ENCODE results near the gene TTC9C.
"Not testable (repeated sequence)": the region's sequence is repeated elsewhere in the genome, so short reads cannot be mapped to it uniquely, and the experiment has no call there.

TTC9C gene

DNA sequence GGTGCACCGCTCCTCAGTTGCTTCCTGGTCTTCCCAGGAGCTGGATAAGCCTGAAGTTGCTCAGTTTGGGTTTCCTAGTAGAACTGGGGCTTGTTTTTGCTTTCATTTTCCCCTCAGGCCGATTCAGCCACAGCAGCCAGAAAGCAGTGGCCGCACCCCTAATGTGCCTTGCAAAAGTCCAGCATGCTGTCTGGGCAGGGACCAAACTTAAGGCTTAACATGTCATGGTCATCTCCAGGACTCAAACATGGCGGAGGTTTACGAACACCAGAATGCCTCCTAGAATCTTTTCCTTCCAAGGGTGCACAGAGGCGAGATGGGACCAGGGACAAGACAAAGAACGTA, 18.3 kb upstream of the TTC9C start:
- DNase-seq: no peak

- DNase-seq: no peak
Observed at GRCh38 chr11:62712276-62712812, 15.9 kb upstream of the TTC9C start.

GRCh38 chr11:62712861-62713260, 15.4 kb upstream of the TTC9C start:
- DNase-seq: no peak

- no peak for DNase-seq
Observed at GRCh38 chr11:62713343-62713742, 14.9 kb upstream of the TTC9C start.

- no peak for DNase-seq
Observed at GRCh38 chr11:62715150-62716130, 12.8 kb upstream of the TTC9C start.

- no peak for DNase-seq
Observed at GRCh38 chr11:62716206-62716605, 12.1 kb upstream of the TTC9C start.

DNA sequence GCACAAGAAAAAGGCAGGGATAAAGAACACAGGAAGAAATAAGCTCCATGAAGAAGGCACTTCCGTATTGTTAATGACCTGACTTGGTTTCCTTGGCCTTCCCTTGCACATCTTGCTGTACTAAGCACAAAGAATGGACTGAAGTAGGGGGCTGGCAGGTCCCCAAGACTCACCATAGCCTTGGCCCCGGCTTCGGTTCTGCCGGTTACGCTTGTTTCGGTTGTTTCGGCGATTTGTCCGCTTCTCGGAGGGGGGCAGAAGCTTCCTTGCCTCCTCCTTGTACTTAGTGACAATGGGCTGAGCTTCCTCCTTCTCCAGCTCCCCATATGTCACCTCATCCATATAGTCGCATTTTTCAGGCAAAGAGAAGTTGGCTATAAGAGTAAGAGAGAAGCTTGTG, 11.5 kb upstream of the TTC9C start:
- DNase-seq: no peak

DNA sequence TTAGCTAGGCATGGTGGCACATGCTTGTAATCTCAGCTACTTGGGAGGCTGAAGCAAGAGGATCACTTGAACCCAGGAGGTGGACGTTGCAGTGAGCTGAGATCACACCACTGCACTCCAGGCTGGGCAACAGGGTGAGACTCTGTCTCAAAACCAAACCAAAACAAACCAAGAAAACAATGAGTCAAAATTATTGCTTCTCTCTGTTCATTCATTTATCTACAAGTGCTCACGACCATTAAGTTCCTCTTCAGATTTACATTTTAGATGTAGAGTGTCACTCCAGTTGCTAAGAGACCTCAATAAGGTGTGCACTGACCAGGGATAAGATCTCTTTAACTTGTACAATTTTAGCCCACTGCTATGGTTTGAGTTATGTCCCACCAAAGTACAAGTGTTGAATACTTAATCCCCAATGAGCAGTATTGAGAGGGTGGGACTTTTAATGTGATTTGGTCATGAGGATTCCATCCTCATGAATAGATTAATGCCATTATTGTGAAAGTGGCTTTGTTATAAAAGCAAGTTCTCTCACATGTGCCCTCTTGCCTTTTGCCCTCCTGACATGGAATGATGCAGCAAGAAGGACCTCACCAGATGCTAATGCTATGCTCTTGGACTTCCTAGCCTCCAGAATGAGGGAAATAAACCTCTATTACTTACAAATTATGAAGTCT, 8.8 kb upstream of the TTC9C start:
- no peak for DNase-seq

DNA sequence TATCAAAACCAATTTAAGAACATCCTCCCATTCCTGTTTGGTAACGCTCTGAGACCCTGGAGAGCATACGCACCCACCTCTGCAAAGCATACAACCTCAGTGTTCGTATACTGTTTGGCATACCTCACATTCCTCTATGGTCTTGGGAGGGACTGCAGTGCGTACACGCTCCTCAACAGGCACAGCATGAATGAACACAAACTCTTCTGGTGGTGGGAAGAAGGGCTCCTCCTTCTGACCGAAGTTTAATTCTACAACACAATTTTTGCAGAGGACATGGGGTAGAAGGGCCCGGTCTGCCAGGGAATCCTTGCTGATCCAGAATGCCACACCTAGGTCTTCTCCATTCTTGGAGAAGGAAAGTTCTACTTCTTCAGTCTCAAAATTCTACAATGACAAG, 6.3 kb upstream of the TTC9C start:
- DNase-seq: no peak

GRCh38 chr11:62724171-62724570, 4.1 kb upstream of the TTC9C start:
- no peak for DNase-seq

- DNase-seq: no peak
Observed at GRCh38 chr11:62725646-62726045, 2.6 kb upstream of the TTC9C start.

GRCh38 chr11:62726156-62726914, 2.0 kb upstream of the TTC9C start:
- DNase-seq: no peak

GRCh38 chr11:62726915-62727164, 1.4 kb upstream of the TTC9C start:
- no peak for DNase-seq

- peak; percentile 98 for DNase-seq
Observed at GRCh38 chr11:62727165-62727871, 968 bp upstream of the TTC9C start, which contains the start of gene HNRNPUL2. TSS of gene HNRNPUL2 (minus strand) at chr11:62727457. CDS start at chr11:62727156, 301 bp downstream.

DNA sequence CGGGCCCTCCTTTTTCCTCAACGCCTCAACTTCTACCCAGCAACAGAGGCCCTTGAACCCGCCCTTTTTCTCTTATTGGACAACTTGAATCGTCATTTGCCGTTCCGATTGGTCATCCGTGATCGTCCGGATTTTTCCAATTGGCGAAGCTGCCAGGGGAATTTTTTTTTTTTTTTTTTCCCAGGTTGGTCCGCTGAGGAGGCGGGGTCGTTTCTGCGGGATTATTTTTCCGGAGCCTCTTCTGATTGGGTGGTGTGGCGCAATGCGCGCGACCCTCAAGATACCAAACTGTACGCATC, 465 bp upstream of the TTC9C start:
- peak; percentile 95 for DNase-seq

- not testable (repeated sequence) for DNase-seq
Observed at GRCh38 chr11:62730076-62730475, 1.8 kb downstream of the TTC9C start.

GRCh38 chr11:62732830-62733229, 4.5 kb downstream of the TTC9C start:
- DNase-seq: no peak

- no peak for DNase-seq
Observed at GRCh38 chr11:62737196-62737595, 8.9 kb downstream of the TTC9C start.

GRCh38 chr11:62747475-62748160, 19.3 kb downstream of the TTC9C start:
- DNase-seq: no peak

- not testable (repeated sequence) for DNase-seq
Observed at GRCh38 chr11:62749931-62750330, 21.6 kb downstream of the TTC9C start.

DNA sequence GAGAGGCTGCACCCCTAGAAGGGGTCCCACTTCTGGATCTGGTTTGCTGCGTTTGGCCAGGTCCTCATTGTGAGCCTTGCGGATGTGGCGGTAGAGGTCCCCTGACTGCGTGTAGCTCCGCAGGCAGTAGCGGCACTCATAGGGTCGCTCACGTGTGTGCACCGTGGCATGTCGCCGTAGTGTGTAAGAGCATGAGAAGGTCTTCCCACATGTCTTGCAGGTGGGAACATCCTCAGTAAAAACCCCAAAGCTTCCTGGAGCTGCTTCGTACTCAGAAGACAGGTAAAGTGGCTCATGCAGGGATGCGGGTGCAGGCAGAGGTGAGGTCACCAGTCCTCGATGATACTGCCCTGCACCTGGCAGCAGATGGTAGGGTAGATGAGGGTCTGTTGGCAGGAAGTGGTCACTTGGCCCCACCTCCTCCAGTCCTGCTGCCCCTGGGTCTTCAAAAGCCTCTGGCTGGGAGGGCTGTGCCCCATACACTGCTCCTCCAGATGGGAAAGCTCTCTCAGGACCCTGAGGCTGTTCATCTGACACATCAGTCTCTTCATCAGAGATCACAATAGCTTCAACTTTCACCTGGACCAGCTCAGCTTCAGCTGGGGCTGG, 24.0 kb downstream of the TTC9C start:
- DNase-seq: no peak

Measured in NCI-H1417 treated with DMSO at 0.1 percent for 48 hours (cell line).